ENCODE measurements around the gene TRIM15.
A peak's percentile ranks its signal among the peaks of the same experiment; 100 is the strongest.
"Not testable (repeated sequence)": the region's sequence is repeated elsewhere in the genome, so short reads cannot be mapped to it uniquely, and the experiment has no call there.

Gene TRIM15

DNA sequence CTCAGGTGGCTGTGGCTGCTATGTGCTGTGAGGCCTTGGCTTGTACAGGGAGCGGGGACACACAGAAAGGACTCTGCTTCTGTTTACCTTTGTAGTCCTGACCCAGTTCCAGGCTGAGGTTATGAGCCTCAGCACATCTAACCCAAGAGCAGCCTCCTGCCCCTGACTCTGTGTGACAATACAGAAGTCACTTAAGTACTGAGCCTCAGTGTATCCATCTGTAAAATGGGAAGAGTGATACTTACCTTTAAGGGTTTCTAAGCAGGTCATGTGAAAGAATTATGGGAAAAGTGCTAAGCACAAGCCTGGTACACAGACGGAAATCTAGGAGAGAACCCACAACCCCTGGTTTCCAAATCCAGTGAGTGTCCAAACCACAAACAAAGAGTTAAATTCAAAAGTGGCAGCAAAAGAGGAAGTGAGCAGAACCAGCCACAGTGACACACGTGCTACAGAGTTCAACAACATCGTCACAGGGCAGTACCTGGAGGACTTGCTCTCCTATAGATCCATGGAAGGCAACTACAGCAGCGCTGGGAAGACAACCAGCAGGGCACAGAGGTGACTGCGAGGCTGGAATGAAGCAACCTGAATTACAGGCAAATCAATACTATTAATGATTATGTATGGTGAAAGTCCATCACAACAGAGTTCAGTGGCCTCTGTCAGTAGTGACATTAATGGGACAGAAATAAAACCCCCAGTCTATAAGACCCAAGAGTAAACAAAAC lies 37.4 kb downstream of the TRIM15 start:
- DNase-seq: no peak

DNA sequence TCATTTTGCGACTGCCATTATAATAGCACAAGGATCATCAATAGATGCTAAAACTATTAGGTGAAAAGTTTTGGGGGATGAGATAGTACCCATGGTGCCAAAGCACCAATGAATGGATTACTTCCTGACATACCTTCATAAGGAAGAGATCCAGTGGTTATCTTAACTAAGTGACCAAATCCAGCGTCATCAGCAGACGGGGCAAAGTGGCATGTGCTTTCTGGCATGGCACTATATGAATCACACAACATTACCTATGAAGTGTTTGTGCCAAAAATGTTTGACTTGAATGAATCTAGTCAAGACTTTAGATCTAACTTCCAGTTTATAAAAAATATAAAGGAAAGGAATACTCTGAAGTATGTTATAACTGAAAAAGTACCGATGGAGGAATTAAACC lies 39.0 kb downstream of the TRIM15 start:
- no peak for DNase-seq

DNA sequence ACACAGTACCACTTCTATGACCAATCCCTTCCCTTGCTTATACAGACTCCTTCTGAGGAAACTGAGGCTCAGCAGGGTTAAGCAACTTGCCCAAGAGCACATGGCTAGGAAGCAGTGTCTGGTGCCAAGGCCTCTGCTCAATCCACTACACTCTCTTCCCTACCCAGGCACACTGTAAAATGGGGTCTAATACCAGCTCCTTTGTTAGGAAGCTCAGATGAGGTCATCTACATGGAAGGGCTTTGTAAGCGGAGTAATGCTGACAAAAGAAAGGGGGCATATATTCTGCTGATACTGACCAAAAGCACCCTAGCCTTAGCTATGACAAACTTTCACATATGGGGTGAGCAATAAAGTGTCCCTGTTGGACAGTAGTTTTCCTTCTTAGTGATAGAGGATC lies 40.8 kb downstream of the TRIM15 start:
- DNase-seq: no peak

DNA sequence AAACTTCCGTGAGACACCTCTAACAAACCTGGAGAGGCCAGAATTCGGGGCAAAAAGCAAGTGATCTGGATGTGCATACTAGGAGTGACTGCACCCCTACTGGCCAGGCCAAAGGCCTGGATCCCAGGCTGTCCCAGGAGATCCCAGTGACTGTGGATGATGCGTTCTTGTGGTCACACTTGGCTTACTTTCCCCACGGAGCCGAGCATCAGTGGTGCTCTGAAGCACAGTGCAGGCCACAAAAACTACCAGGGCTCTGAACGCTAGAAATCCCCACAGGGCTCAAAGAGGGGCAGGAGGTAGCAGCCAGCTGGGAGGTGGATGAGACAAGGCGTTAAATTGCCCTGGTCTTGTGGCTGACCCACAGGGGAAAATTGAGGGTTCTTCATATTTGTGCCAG lies 42.8 kb downstream of the TRIM15 start:
- DNase-seq: no peak

DNA sequence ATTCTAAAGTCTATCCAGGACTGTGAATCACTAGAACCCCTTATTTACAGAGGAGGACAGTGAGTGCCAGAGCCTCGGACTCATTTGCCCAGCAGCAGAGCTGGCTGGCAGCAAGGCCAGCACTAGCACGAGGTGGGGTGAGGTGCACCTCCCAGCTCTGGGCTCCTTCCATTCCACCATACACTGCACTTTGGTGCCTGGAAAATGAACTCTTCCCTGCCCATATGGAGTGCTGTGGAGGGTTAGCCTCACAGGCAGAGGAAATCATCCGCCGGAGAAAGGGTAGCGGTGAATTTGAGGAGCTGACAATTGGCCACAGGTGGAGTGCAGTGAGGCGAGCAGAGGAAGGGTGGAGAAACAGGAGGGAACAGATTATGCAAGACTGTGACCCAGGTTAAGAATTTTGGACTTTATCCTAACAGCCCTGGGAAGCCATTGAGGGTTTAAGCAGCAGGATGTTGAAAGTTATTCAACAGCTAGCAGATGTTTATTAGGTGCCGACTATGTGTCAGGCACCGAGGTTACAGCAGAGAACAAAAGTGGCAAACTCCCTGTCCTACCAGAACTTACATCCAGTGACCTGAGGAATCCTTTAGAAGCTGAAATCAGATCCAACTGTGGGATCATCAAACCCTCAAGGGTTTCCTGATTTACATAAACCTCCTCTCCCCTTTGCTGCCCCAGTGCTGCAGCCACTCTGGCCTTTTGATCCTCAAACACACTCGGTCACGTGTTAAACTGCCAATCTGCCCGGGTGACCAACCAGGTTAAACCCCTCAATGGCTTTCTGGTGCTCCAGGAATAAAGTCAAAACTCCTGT lies 43.7 kb downstream of the TRIM15 start:
- DNase-seq: no peak

DNA sequence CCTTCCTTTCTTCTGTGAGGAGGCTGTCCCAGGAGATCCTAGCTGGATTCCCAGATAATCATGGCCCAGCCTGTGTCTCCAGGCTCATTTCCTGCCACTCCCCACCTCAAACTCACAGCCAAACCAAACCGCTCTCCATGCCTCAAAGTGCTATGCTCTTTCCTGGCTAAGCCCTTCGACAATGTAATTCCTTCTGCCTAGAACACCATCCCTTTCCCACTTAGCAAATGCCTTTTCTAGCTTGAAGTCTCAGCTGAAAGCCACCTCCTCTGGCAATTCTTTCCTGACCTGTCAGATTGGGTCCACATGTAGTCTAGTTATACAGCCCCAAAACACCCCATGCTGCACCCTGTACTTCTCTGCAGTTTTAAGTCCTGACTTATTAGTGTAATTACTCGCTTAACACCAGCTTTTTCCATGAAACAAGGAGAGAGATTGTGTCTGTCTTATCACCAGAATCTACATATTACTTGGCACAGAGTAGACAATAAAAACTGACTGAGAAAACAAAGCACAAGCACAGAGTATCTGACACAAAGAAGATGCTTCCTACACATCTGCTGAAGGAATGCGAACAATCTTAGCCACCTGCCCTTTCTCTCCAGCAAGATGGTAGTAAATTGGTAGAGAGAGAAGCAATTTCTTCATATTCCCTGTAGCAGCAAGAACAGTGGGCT lies 44.4 kb downstream of the TRIM15 start:
- DNase-seq: no peak

DNA sequence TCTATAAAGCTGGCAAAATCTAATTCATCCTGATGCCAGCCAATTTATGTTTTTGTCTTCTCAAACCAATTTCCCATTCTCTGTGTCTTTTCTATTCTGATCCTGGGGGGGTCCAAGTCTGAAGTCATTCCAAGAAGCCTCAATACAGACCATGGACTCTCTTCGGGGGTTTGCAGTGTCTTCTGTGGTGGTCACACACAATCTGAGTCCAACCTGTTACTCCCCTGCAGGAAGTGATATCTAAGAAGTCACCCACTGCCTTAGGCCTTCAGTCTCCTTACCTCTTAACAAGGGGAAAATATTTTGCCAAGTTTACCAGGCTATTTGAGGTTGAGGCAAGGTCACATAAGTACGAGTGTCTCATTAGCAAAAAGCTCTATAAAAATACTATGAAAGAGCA lies 48.0 kb downstream of the TRIM15 start:
- no peak for DNase-seq

DNA sequence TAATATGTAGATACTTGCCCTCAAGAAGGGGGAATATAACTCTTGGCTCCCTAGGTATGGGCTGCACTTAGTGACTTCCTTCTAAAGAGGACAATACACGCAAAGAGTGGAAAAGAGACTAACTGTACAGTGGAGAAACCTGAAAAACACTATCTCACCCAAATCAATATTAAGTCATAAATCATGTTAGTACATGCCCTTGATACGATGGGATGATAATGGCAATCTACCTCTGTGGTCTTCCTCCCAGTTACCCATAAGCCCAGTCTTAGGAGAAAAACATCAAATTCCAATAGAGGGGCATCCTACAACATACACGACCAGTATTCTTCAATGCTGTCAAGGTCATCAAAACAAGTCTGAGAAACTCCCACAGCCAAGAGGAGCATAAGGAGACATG lies 48.6 kb downstream of the TRIM15 start:
- no peak for DNase-seq

DNA sequence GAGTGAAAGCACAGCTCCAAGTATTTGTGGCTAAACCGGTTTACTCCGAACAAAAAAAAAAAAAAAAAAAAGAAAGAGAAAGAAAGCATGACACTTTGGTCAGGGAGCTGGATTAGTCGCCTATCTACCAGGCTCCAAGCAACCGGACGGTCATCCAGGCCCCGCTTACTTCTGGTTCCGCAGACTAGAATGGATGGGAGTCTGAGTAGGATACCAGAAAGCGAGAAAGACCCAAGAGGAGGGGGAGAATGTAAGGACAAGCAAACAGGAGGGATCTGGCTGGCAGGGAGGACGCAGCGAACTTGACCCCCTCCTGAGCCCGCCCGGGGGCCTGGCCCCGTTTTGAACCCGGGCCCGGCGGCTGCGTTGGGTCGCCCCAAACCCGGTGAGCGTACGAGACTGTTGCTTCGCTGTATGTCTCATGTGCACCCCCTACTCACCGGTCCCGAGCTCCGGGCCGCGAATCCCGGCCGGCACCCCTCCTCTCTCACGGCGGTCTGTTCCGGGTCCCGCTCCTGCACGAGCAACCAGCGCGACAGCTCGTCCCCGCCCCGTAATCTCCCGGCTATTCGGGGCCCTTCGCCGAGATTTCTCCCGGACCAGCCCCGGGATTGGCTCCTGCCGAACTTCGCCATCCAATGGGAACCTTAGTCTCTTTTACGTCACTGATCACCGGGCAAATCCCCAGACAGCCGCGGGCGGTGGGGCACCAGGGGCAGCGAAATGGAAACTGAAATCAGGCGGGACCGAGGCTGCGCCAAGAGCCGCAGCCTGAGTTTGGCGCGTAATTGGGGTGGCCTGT lies 49.7 kb downstream of the TRIM15 start, which contains the start of gene TRIM26:
TSS of gene TRIM26 (minus strand) at position 542 of the 802 bp plus-strand sequence. CDS start 14,303 bp downstream, outside the sequence.
- peak; percentile 98 for DNase-seq

DNA sequence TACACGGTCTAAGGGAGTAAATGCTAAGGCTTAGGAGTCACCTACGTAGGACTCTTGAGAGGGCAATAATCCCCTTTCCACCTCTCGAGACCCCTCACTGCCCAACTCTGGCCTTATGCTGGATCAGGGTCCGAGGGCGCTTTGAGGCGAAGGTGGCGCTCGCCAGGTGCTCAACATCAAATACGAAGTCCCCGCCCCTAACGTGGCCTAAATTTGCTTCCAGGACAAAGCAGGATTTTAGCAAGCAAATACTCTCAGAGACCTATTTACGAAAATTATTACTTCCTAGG lies 50.3 kb downstream of the TRIM15 start:
- no peak for DNase-seq

DNA sequence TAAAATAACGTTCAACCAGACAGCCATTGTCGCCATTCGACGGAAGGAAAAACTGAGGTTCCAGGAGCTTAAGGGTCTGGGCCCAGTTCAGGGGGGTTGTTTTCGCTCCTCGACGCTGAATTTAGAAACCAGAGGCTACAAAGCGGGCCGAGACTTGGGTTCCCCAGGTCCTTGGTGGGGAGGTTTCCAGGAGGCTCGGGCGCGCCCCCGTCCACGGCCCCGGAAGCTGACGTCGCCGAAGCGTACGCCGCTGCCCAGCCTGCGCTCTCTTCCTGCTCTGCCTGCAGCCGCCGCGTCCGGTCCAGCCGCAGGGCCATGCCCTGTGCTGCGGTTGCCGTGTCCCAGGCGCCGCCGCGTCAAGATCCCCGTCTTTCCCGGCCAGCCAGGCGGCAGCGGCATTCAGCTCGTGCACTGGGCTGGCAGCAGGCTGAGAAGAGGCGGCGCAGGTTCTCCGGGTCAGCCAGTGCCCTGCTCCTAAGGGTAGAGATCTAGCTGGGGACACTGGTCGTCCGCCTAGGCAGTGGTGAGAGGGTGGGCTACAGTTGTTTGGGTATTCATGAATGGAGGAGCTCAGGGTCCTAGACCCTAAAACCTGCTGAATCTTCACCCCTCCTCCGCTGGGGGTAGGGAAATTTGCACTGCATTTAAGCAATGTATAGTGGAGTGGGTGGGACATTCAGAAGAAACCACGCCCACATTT lies 50.8 kb downstream of the TRIM15 start:
- DNase-seq: peak; percentile 35

DNA sequence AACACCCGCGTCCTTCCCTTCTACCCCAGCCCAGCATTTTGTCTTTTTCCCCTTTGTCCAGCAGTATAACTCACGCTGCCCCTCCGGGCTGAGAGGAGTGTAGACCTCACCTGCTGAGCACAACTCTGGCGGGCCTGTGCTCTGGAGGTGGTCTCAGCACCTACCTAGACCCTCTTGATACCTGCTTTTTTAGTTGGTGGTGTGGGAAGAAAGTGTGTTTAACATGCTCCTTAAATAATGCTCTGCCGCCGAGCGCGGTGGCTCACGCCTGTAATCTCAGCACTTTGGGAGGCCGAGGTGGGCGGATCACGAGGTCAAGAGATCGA lies 51.3 kb downstream of the TRIM15 start:
- no peak for DNase-seq

DNA sequence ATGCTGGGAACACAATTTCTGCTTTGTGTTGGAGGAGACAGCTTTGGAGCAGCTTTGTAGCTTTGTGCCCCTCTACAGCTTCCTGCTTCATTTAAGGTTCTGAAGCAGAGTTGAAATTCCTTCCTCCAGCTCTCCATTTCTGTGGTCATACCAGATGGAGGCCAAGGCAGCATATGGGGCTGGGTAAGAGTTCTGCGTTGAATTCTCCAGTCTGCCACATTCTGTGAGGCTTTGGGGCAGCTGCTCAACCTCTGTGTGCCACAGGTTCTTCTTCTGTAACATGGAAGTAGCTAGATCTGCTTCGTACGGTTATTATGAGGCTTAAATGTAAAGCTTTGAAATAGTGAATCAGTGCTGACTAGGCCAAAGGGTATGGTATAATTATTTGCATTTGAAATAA lies 52.8 kb downstream of the TRIM15 start:
- DNase-seq: no peak

DNA sequence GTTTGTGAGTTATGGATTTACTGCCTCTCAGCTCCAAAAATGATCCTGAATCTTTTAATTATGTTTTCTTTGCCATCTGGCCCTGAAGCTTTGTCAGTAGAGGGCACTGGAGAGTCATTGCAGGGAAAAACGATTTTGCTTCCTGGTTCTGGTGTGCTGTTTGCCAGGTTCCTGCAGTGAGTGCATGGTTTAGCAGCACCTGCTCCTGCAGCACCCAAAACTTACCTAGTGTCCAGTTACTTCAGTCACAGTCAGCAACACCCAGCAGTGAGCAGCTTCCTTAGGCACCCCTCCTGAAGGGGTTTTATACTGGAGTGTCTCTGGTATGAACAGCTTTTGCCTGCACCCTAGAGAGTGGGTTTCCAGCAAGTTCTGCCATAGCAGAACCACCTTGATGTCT lies 55.9 kb downstream of the TRIM15 start:
- peak; percentile 20 for DNase-seq

DNA sequence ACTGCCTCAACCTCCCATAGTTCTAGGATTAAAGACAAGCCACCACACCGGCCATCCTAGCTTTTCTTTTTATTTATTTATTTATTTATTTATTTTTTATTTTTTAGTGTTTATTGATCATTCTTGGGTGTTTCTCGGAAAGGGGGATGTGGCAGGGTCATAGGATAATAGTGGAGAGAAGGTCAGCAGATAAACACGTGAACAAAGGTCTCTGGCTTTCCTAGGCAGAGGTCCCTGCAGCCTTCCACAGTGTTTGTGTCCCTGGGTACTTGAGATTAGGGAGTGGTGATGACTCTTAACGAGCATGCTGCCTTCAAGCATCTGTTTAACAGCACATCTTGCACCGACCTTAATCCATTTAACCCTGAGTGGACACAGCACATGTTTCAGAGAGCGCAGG lies 58.0 kb downstream of the TRIM15 start:
- not testable (repeated sequence) for DNase-seq

DNA sequence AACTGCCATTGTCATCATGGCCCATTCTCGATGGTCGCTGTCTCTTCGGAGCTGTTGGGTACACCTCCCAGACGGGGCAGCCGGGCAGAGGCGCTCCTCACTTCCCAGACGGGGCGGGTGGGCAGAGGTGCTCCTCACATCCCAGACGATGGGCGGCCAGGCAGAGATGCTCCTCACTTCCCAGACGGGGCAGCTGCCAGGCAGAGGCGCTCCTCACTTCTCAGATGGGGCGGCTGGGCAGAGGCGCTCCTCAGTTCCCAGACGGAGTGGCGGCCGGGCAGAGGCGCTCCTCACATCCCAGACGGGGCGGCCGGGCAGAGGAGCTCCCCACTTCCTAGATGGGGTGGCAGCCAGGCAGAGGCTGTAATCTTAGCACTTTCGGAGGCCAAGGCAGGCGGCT lies 58.6 kb downstream of the TRIM15 start:
- not testable (repeated sequence) for DNase-seq
